Raji (cell line): ENCODE results near the gene BOC.

Experiments
- POLR2A ChIP-seq: IDR thresholded peaks from 2 replicates; pipeline ENCODE4 v1.6.1; 2011; ENCODE audit warnings: low read depth, low read length, control low read depth; ENCODE audit not compliant: insufficient read depth

The BOC gene

DNA sequence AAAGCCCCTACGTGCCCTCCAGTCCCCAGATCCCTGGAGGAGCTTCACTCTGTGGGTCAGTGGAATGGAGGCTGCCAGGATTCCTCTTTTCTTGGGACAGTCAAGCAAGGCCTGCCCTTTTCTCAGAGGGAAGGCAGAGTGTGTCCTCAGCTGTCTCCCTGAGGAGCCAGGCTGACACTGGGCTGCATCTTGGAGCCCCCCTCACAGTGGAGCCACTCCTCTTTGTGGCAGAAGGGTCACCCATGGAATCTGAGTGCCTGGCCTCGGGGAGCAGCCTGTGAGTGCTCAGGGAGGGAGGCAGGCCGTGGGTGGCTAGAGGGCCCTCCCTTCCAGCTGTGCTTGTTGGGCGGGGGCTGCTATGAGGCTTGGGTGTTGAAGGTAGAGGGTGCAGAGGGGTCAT lies 41.2 kb downstream of the BOC start:
- no peak for TF ChIP-seq POLR2A

- TF ChIP-seq POLR2A, result no peak
Observed at GRCh38 chr3:113253702-113254101, 42.3 kb downstream of the BOC start.

GRCh38 chr3:113254171-113254947 lies 43.0 kb downstream of the BOC start:
- TF ChIP-seq POLR2A, result no peak

DNA sequence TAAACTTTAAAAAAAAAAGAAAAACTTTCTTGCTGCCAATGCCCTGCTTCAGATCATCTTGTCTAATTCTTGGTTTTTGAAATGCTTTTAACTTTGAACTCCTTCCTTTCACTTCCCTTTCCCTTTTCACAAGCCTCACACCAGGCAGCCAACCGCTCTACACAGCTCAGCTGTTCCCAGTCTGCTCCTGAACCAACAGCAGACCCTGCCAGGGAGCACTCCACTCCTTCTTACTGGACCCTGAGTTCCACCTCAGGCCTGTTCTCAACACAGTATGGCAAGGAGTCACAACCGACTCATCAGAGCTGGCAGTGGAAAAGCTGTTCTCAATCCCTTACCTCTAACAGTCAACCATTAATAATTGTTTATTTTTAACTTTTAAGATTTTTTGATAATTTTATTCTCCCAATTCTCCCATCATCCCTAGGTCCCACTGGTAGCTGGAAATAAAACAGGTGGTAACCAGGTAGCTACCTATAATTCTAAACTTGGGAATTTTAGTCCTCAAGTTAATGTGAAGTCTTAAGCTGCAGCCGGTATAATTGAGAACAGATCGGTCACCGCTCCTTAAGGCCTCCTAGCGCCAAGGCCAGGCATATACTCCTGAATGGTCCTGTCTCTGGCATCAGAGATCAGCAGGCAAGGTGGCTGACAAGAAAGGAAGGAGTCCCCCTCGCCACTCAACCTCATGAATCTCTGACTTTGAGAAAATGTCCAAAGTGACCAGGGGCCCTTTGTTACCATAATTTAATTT lies 43.9 kb downstream of the BOC start:
- no peak for TF ChIP-seq POLR2A

DNA sequence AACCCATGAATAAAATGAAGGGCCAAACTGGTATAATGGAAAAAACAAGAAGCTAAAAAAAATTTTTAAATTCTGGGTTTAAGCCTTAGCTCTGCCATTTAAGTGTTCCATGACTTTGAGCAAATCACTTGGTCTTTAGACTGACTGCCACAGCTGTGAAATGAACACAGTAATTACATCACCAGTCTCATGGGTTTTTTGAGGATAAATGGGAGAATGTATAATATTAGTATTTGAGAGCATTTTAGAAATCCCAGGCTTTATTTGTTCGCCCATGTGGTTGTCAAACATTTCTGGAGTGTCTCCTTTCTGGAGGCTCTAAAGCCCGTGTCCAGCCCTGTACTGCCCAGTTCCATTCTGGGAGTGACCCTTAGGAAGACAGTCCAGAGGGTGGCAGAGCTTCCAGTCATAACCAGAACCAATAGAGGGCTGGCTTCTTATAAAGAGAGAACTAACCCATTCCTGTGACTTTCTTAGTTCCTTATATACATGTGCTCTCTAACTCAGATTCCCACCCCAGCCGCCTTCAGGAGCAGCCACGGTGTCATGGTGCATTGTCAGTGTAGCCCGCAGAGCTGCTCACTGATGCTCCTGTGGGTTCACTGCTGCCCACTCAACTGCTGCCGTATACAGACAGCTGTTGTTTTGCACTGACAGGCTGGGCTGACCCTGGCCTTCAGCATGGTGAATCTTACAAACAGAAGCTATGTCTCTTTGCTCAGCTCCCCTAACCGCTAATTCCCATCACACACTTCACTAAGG lies 44.7 kb downstream of the BOC start:
- TF ChIP-seq POLR2A, result no peak

GRCh38 chr3:113258361-113258760 lies 47.0 kb downstream of the BOC start:
- TF ChIP-seq POLR2A, result no peak

- no peak for TF ChIP-seq POLR2A
Observed at GRCh38 chr3:113259196-113259595, 47.8 kb downstream of the BOC start.

DNA sequence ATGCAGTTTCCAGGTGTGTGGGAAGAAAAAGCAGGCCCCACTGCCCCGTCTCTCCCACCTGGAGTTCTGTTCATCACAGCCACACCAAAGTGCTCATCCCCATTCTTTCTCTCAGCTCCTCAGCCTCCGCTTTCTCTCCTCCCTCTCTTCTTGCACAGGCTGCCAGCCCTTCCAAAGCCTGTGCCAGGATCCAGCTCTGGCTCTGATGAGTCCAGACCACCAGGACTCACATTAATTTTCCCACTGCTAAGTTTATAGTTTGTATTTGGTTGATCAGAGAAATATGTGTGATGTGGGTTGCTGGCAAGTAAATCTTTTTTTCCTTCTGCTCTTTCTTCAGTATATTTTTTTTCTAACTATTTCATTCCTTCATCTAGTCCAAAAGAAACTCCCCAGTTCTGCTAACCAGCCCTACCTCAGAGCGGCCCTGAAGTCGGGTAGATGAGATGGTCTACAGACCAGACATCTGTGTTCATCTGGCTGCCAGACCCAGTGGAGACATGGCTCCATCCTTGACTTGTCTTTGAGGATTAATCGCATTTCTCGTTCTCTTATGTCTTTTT lies 49.8 kb downstream of the BOC start:
- TF ChIP-seq POLR2A, result no peak

DNA sequence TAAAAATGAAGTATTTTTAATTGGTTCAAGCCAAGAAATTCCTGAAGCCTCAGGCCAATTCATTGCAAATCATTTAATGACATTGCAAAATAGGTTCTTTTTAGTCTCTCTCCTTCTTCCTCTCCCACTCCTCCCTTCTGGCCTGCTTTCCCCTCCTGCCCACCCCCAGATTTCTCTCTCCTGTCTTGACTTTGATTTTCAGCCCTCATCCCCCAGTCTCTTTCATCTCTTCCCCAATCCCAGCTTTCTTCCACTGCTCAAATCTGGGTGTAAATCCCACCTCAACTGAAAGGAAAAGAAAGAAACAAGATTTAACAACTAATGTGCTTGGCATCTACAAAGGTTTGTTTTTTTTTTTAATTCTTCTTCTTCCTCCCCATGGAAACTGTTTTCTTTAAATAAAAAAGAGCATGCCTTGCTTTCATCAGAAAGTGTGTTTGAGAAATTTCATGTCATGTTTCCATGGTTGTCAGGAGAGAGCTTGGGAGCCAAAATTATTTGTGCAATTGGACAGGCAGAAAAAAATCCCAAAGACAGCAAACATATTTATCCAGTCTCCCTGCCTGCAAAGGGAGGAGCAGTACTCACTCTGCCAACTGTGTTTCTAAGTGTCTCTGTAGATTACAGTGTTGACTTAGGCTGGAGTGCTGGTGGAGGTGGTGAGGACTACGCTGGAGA lies 50.4 kb downstream of the BOC start:
- no peak for TF ChIP-seq POLR2A

DNA sequence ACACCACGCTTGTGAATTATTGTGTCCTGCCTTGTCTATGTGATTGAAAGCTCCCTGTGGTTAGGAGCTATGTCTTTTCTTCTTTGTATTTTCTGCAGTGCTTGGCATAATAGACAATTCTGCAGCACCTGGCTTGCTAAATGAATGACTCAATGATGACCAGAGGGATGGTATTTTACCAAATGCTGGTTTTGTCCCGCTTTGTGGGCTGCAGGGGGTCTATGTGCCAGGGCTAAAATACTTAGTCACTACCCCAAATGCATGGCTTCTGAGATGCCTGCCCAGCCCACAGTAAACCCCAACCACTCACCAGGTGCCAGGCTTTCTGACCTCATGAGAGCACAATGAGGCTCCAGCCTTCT lies 50.9 kb downstream of the BOC start:
- TF ChIP-seq POLR2A, result no peak

DNA sequence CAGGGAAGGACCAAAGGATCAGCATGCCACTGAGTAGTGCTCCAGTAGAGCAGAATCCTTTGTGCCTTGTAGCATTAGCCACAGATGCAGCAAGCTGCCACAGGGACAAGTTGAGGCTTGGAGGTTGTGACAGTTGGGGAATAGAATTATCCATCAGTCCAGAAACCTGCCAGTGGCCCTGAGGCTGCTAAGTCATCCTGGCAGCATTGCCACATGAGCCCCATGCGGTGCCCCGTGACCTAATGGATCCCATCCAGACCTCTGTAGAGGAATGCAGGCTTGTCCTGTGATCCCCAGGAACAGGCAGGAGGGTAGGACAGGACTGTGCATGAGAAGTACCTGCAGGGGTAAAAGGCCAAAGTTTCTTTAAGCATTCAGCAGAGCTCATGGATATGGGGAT lies 51.7 kb downstream of the BOC start:
- no peak for TF ChIP-seq POLR2A

- TF ChIP-seq POLR2A, result no peak
Observed at GRCh38 chr3:113263778-113264177, 52.4 kb downstream of the BOC start.

GRCh38 chr3:113264283-113265131 lies 53.1 kb downstream of the BOC start:
- no peak for TF ChIP-seq POLR2A

- TF ChIP-seq POLR2A, result no peak
Observed at GRCh38 chr3:113265231-113265630, 53.9 kb downstream of the BOC start.
